ENCODE measurements around the gene DNAAF2. TPM values are rescaled to one million over a fixed set of nuclear protein-coding genes. Genes with fewer than 3 reads are reported as not detected.
A peak's percentile ranks its signal among the peaks of the same experiment; 100 is the strongest.

DNAAF2 gene
- total and polyA plus RNA-seq, 2 of the 8 experiments (the other 6 are each of a cell fraction or from before 2014, with no cell fraction given), result 12.2 to 30.0 TPM

GRCh38 chr14:49583629-49584028, 51.4 kb downstream of the DNAAF2 start:
- no peak overlapping the region for H3K18ac ChIP-seq (ENCODE audit: extremely low read depth, low read length)
- no peak overlapping the region; a peak in 1 of 7 replicates for H3K9ac ChIP-seq (replicated peaks in 1 of 4; ENCODE audit: extremely low read depth in 1 of 4, low read depth in 3 of 4, low read length in 3 of 4)
- H2BK20ac ChIP-seq (ENCODE audit: low read length), result no peak overlapping the region
- DNase-seq (ENCODE audit: low read depth in 1 of 2, low spot score in 2 of 2) (no peak), FAIRE-seq (no peak)
- no peak overlapping the region for H3K4ac ChIP-seq (replicated peaks; ENCODE audit: insufficient read length, low read depth, low read length)
- no peak overlapping the region for H2BK12ac ChIP-seq (ENCODE audit: low read depth, low read length)
- CTCF ChIA-PET (ENCODE audit: partially characterized antibody), result no interaction called here
- peaks cover 25 to 70% of the 10 kb centered on the region in 2 experiments for H3K79me2 ChIP-seq (ENCODE audit: control insufficient read depth in 1 of 2, insufficient read depth in 2 of 2, low read length in 2 of 2)
- H2AK5ac ChIP-seq (ENCODE audit: low read depth, low read length), result no peak overlapping the region
- peak overlapping the region; percentile 71; the same call in 1 of the 2 replicates for H3K27ac ChIP-seq (ENCODE audit: low read depth, low read length)
- H3K14ac ChIP-seq (ENCODE audit: insufficient read length), result no peak overlapping the region
- peak overlapping the region; percentile 55 for H3K56ac ChIP-seq (replicated peaks; ENCODE audit: insufficient read length, low read depth, low read length)
- no peaks in the 10 kb centered on the region for H3K27me3 ChIP-seq (replicated peaks in 1 of 4; ENCODE audit: control insufficient read depth in 3 of 4, extremely low read depth in 1 of 4, insufficient read depth in 3 of 4, low read length in 3 of 4)
- POLR2A ChIA-PET (ENCODE audit: partially characterized antibody), result interaction anchor here (0.6 to 11.0 kb wide), 19 partner anchors 9 to 930 kb away, joined by 3 to 169 read pairs (median 4); partner anchors contain the start of genes KLHDC2, LRR1, MGAT2 and POLE2
- no peak overlapping the region for H4K5ac ChIP-seq (ENCODE audit: insufficient read length, low read depth, low read length)
- H4K8ac ChIP-seq (ENCODE audit: extremely low read depth, insufficient read depth, low read length), result peak overlapping the region; percentile 57; the same call in 1 of the 2 replicates
- peak overlapping the region; percentile 98 to 100 (median 98); a peak in 6 of 8 replicates for H3K4me3 ChIP-seq (ENCODE audit: extremely low read depth in 1 of 4, insufficient read depth in 2 of 4, low read depth in 3 of 4, low read length in 4 of 4)
- H2AFZ ChIP-seq (ENCODE audit: low read length), result no peak overlapping the region
- WGBS, 2 experiments (ENCODE audit: extremely low coverage in 1 of 2, insufficient coverage in 1 of 2, insufficient read length in 1 of 2, insufficient replicate concordance in 2 of 2, low coverage in 1 of 2, low lambda C conversion rate in 2 of 2, missing lambda C conversion rate in 1 of 2), result 87% methylated on average over 6 of the region's 6 CpGs; no CpG with 5 or more reads in 1 of the 2 experiments
- TF ChIP-seq EZH2 (IDR thresholded peaks at IDR 0.05; ENCODE audit: low read depth, low read length, severe bottlenecking), result no peak
- TF ChIP-seq KDM4A (IDR thresholded peaks at IDR 0.05; ENCODE audit: low read depth, low read length, severe bottlenecking), result no peak
- TF ChIP-seq HDAC2 (IDR thresholded peaks at IDR 0.05; ENCODE audit: borderline replicate concordance in 1 of 2, low read depth in 2 of 2, low read length in 2 of 2), result no peak
- TF ChIP-seq MAX (IDR thresholded peaks at IDR 0.05), result no peak
- no peak for TF ChIP-seq POU5F1 (IDR thresholded peaks at IDR 0.05; ENCODE audit: low read depth, low read length)
- H2BK120ac ChIP-seq (replicated peaks; ENCODE audit: low read depth, low read length), result no peak overlapping the region
- no peak overlapping the region for H2BK15ac ChIP-seq (ENCODE audit: low read length)
- peaks cover 18 to 24% of the 10 kb centered on the region in 2 experiments for H4K20me1 ChIP-seq (replicated peaks in 1 of 2; ENCODE audit: control insufficient read depth in 1 of 2, insufficient read depth in 2 of 2, low read length in 2 of 2)
- H3K23ac ChIP-seq (ENCODE audit: insufficient read length), result no peak overlapping the region
- no peaks in the 10 kb centered on the region for H3K79me1 ChIP-seq (ENCODE audit: low read depth, low read length)
- H3K4me2 ChIP-seq (ENCODE audit: insufficient read depth in 1 of 2, low read depth in 2 of 2, low read length in 2 of 2), result peak overlapping the region; percentile 68 to 78; a peak in 3 of 4 replicates
- H3K4me1 ChIP-seq (replicated peaks in 1 of 4; ENCODE audit: control insufficient read depth in 3 of 4, insufficient read depth in 4 of 4, low read length in 3 of 4), result peaks cover 0 to 9% (median 5%) of the 10 kb centered on the region in 4 experiments; a peak in 6 of 7 replicates
- H3K9me3 ChIP-seq (ENCODE audit: insufficient read depth in 2 of 2, low read depth in 1 of 2, low read length in 1 of 2), result no peaks in the 10 kb centered on the region
- H2BK5ac ChIP-seq (ENCODE audit: low read depth, low read length), result no peak overlapping the region
- peaks cover 0 to 37% (median 18%) of the 10 kb centered on the region in 4 experiments; a peak in 6 of 8 replicates for H3K36me3 ChIP-seq (ENCODE audit: control insufficient read depth in 2 of 4, insufficient read depth in 4 of 4, low read length in 3 of 4)
- no peak overlapping the region for H4K91ac ChIP-seq (replicated peaks; ENCODE audit: insufficient read length, low read length)
- peaks cover 2% of the 10 kb centered on the region for H3K23me2 ChIP-seq (ENCODE audit: low read depth, low read length)

Data from H1 (cell line).